GM19023 (cell line): ENCODE results near the gene ZNF76.

Source experiments
- ATAC-seq: cut with Tn5 transposase; IDR thresholded peaks from one replicate; pipeline ENCODE4 v1.9.1; 2021; ENCODE audit warnings: mild to moderate bottlenecking, moderate library complexity; ENCODE audit not compliant: unreplicated experiment

The ZNF76 gene

DNA sequence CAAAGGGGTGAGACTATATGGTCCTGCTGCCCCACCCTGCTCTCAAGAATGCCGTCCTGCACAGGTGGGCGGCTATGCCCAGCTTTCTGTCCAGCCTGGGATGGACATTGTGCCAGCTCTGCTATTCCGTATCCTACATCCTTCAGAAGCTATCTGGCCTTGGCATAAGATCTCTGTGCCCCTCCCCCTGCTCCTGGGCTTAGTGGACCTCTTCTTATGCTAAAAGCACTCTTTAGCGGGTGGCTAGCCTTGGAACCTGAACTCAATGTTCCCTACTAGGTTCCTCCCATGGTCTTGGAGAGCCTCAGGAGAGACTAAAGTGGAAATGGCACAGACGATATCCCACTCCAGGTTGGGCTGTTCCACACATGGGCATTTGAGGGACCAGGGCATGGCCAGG, 23.3 kb upstream of the ZNF76 start:
- no peak for ATAC-seq

DNA sequence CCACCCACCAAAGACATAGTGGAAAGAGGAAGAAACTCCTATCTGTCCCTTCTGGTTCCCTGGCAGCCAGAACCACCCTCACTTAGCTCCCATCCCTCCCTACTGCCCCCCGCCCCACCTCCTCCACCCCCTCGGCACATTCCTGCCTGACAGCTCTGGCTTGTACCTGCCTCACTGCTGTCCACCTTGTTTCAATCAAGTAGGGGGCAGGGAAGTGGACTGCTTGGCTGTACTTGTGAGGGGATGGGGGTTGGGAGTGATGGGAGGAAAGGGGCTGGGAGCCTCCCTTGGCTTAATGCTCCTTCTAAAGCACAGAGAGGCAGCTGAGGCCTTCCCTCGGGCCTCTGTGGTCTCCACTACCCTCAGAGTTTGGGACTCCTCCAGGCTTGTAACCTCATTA, 22.1 kb upstream of the ZNF76 start:
- ATAC-seq = no peak

DNA sequence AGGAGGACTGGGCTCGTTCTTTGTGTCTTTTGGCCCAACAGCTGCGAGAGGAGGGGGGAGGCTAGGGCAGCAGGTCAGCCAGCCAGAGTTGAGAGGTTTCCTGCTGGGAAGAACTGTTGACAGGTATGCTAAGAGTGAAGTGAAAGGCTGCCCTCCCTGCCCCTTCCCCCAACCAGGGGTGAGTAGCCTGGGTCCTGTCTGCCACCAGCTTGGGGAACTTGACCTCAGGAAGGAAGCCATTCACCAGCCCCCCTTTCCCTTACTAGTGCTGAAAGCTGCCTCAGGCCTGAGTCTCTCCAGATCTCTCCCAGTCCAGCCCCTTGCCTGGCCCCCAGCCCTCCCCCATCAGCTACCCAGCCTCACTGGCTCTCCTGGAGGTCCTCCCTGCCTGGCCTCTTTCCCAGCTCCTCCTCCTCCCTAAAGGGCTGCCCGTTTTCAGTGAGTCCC, 20.7 kb upstream of the ZNF76 start:
- ATAC-seq = no peak

DNA sequence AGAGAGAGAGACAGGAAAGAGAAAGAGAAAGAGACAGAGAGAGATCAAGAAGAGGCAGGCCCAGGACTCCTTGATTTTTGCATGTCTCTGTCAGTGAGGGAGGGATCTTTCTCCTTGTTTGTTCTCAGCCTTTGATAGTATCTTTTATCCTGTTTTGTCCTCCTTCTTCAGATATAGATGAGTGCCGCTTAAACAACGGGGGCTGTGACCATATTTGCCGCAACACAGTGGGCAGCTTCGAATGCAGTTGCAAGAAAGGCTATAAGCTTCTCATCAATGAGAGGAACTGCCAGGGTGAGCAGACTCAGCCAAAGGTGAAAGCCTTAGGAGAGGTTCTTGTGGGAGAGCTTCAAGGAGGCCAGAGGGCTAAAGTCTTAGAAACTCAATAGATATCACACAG, 20.0 kb upstream of the ZNF76 start:
- ATAC-seq = no peak

DNA sequence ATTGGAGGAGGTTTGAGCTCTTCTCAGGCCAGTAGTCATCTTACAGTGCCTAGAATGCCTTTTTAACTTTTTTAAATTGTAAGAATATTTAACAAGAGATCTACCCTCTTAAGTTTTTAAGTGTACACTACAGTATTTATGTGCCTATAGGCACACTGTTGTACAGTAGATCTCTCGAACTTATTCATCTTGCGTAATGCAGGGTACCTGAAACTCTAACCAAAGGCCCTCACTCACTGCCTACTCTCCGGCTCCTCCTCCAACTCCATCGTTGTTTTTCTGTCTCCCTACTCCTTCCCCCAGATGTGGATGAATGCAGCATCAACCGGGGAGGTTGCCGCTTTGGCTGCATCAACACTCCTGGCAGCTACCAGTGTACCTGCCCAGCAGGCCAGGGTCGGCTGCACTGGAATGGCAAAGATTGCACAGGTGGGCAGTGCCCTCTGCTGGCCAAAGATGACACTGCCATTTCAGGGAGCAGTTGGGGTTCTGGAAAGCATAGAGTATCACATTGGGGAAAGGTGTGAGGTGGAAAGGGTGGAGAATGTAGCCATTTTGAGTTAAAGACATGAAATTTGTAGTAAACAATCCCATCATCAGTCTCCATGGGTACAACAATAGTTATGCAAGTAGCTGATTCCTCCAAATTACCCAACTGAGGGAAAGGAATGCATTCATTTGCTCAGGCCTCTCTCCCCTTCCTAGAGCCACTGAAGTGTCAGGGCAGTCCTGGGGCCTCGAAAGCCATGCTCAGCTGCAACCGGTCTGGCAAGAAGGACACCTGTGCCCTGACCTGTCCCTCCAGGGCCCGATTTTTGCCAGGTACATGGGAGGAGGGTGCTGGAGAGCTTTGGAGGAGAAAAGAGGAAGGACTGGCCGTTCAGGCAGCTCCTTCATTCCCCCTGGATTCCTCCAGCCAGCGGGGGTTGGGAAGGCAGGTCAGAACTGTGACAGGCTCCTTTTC, 18.4 kb upstream of the ZNF76 start:
- ATAC-seq = peak; percentile 60

DNA sequence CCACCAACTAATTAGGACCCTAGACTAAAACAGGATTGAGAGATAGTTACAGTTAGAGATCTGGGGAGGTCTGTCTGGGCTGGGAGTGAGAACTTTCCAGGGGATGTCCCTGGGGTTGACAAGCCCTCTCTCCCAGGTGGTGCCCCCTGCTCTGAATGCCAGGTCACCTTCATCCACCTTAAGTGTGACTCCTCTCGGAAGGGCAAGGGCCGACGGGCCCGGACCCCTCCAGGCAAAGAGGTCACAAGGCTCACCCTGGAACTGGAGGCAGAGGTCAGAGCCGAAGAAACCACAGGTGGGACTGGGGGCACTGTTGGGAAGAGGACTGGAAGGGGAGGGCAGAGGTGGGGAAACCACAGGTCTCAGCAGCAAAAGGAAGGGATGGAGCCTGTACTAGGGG, 17.0 kb upstream of the ZNF76 start:
- no peak for ATAC-seq

DNA sequence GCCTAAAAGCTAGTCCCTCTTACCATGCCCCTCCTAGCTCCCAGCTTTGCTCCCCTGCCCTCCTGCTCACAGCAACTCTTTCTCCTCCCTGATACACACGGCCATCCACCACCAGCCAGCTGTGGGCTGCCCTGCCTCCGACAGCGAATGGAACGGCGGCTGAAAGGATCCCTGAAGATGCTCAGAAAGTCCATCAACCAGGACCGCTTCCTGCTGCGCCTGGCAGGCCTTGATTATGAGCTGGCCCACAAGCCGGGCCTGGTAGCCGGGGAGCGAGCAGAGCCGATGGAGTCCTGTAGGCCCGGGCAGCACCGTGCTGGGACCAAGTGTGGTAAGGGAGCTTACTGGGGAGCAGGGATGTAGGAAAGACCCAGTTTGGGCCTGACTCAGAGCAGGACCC, 16.6 kb upstream of the ZNF76 start:
- no peak for ATAC-seq

DNA sequence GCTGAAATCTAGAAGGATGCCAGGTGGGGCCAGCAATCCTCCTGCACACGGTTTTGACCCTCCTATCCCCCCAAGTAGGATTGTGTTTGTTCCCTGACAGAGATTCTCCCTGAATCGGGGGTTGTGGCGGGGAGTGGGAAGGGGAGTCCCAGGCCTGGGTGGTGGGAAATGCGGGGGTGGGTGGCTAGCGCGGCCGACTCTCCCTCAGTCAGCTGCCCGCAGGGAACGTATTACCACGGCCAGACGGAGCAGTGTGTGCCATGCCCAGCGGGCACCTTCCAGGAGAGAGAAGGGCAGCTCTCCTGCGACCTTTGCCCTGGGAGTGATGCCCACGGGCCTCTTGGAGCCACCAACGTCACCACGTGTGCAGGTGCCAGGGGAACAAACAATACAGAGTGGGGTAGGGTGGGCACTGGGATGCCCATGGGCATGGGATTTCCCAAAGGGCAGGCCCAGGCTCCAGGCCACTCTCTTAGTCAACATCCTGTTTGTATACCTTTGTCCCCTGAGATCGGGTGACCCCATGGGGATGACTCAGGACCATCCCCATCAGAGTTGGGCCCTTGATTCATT, 16.1 kb upstream of the ZNF76 start:
- ATAC-seq = no peak

DNA sequence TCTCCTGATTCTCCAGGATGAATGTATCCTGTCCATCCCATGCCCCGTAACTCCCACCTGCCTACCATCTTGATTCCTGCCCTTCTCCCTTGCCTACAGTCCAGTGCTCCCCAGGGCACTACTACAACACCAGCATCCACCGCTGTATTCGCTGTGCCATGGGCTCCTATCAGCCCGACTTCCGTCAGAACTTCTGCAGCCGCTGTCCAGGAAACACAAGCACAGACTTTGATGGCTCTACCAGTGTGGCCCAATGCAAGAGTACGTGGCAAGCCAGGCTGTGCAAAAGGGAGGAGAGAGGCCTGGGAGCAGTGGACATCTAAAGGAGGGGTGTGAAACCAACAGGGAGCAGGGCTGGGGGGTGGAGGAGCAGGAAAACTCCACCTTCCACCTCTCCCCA, 15.0 kb upstream of the ZNF76 start:
- no peak for ATAC-seq

DNA sequence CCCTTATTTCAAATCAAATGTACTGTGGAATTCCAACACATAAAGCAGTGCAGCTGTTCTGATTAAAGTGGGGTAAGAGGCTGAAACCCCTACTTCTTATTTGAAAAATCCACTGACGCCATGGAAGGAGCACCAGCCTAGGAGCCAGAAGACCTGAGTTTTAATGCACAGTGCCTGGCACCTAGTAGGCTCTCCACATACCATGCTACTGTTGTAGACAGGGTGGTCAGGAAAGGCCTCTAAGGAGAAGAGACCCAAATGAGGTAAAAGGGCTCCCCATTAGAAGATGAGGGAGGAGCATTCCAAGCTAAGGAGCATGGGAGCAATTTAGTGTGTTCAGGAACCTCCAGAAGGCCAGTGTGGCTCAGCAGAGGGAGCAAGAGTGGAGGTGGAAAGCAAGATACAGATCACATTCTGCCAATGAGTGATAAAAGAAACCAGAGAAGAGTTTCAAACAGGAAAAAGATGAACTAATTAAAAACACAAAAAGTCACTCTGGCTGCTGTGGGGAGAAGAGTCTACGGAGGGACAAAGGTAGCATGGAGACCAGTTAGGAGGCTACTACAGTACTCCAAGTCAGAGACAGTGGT, 11.8 kb upstream of the ZNF76 start:
- no peak for ATAC-seq

DNA sequence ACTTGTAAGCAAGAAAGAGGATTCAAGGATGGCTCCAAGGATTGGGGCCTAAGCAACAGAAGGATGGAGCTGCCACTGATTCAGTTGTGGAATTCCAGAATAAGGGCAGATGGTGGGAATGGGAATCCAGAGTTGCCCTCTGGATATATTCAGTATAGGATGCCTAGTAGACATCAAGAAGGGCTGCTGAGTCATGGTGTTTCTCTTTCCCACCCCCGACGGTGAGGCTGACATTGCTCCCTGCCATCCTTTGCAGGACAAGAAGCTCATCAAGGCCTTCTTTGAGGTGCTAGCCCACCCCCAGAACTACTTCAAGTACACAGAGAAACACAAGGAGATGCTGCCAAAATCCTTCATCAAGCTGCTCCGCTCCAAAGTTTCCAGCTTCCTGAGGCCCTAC, 11.2 kb upstream of the ZNF76 start:
- no peak for ATAC-seq

DNA sequence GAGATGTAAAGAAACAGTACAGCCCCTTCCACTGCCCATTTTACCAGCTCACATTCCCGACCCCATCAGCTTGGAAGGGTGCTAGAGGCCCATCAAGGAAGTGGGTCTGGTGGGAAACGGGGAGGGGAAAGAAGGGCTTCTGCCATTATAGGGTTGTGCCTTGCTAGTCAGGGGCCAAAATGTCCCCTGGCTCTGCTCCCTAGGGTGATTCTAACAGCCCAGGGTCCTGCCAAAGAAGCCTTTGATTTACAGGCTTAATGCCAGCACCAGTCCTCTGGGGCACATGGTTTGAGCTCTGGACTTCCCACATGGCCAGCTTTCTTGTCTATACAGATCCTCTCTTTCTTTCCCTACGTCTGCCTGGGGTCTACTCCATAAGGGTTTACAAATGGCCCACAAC, 10.6 kb upstream of the ZNF76 start:
- ATAC-seq = no peak

DNA sequence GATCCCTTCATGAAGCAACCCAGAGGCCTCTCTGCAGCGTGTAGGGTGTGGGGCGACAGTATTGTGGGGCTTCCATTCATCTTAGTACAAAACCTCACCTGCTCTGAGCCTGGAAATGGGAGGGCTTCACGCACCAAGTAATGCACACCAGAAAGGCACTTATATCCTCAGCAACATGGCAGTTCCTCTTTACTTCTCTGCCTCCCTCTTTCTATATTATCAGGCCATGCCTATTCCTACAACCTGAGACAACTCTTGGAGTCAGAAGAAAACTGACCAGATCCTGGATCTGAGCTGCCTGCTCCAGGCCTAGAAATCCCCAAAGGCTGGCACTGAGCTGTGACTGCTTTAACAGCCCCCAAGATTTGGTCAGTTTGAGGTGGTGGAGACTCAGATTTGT, 7.6 kb upstream of the ZNF76 start:
- ATAC-seq = no peak

DNA sequence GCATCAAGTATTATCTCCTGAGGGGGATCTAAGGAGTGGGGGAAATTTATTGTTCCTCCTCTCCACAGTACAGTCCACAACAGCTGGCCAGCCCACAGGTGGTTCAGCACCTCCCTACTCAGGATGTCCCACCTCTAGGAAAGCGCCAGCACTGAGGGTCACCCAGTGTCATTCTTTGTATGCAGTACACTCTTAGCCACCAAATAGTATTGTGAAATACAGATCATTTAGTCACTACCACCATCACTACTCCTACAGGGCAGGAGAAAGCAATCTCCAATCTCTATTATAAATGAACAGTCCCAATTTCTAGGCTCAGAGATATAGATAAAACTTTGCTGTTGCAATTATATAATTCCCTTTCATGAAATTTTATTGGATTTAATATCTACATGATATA, 6.3 kb upstream of the ZNF76 start:
- no peak for ATAC-seq

DNA sequence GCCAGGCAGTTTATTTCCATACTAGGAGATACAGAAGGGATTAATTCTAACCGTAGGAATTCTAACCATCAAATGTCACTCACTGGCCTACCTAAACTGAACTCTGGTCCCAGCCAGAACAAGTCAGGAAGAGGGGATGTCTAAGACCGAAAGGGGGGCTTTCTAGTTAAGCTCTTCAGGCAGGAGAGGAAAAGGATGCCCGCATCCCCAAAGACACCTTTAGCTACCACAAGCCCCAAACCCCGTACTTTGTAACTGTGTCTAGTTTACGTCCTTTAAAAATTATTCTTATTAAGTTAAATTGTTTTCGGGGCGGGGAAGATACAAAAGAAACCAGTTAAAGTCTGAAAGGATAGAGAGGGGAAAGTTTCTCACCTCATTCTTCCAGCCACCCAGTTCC, 1.2 kb upstream of the ZNF76 start:
- ATAC-seq = no peak

DNA sequence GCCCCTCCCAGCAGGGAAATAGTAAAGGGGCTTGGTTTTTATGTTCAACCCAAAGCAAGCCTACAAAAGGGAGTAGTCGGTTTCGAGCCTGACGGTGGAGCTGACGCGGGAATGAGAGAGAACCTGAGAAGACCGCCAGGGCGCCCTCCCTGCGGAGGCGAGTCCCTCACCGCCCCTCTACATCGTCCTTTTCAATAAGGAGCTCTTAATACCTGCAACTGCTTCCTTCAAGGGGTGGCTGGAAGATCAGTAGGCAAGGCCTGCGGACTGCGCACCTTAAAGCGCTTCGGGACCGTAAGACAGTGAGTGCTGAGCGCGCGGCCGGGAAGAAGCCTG, 709 bp upstream of the ZNF76 start:
- ATAC-seq = peak; percentile 16

DNA sequence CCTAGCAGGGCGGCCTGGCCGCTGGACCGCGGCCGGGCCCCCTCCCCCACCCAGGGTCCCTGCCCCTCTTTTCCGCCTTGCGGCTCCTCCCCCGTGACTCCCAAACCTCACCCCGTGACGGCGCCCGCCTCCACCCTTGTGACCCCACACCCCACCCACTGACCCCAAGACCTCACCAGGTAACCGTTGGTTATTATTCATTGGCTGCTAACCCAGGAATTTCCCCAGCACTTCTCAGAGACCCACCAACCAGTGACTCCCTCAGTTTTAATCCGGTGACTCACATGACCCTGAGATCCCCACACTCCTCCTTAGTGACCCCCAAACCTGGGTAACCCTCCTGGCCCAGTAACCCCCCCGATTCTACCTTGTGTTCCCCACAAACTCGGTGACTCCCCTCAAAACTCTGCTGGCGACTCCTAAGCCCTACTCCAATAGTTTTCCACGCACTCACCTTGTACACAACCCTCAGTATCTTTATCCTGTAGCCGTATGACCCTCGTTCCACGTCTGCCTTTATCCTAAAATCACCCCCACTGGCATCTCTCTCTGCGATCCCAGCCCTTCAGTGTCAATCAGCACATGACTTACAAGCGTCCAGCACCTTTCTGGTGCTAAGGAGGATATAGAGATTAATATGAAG, 534 bp downstream of the ZNF76 start:
- ATAC-seq = peak; percentile 37

DNA sequence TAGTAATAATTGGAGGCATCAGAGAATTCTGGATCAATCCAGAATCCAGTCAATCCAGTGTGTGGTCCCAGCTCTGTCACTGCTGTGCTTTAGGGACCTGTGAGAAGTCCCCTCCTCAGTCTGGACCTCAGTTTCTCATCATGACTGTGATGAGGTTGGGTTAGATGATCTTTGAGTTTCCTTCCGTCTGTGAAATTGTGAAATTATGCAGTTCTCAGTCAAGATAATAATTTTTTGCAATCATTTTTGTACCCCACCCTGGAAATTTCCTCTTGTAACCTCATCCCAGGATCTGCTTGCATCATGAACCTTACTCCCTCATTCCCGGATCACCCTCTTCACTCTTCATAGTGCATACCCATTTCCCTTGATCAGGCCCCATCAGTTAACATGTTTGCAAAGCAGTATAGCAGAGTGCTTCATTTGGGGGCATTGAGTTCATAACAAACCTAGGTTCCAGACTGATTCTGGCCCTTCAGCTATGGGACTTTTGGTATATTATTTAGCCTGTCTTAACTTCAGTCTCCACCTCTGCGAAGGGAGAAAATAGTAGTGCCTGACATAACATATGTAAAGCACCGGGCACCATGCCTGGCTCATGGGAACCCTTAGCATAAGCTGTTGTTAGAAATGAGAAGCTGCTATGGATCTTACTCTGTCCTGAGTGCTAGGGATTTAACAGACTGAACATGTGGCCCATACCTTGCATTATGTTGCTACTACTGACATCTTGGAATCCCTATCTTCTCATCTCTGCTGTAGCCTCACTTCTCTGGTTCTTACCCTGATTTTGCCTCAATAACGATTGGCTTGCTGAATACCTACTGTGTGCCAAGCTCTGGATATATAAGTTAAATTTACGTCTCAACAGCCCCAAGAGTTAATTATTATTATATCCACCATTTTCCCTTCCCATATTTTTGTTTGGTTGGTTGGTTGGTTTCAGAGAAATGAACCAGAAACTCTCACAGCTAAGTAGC, 1.3 kb downstream of the ZNF76 start:
- ATAC-seq = no peak

DNA sequence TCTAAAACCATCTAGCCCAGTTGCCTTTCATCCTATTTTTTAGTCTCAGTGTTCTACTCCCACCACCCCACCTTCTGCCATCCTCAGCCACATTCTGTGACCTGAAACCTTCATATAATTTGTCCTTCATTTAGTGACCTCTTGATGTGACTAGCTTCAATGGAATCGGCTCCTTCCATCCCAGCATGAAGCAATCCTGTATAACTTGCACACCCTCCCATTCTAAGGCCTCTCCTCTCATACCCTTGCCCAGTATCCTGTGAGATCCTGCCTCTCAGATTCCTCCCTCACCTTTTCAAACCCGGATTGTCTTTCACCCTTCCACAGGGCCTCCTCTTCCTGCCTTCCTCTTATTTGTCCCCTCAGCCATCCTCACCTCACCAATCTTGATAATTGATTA, 3.1 kb downstream of the ZNF76 start:
- ATAC-seq = no peak

DNA sequence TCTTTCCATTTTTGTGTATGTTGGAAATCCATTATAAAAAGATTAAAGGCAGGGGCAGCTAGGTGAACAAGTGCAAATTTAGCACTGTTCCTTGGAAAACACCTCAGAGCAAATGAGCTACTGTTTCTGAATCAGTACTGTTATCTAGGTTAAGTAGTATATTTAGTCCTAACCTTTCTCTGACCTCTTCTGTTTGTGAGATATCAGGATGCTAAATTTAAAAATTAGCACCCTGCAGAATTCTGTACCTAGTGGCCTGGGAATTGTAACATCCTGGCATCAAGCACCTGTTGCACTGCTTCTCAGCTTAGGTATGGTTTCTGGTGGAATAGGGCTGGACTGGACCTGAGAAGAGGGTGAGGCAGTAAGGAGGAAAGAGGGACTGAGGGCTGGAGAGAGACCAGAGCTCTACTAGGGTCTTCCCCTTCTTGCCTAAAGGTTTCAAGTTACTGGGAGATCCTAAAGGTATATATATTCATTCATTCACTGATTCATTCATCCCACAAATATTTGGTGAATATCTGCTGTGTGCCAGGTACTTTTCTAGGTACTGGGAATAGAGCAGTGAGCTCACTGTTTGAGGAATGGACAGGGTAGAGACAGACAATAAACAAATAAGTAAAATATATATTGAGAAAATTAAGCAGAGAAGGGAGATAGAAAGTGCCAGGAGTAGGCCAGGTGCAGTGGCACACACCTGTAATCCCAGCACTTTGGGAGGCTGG, 5.2 kb downstream of the ZNF76 start:
- ATAC-seq = no peak
